HepG2 (cell line): ENCODE results near the gene RPAP3. TPM values are rescaled to one million over a fixed set of nuclear protein-coding genes. Genes with fewer than 3 reads are reported as not detected.

Experiments used
- AHR ChIP-seq: IDR thresholded peaks from 2 replicates; pipeline ENCODE4 v1.6.1; 2018; ENCODE audit warnings: missing genetic modification reagents, missing compliant biosample characterization
- BRCA1 ChIP-seq: sonication (generic); formaldehyde crosslinking; IDR thresholded peaks from 2 replicates; pipeline ENCODE4 v1.4.0; 2020; ENCODE audit warnings: missing genetic modification reagents
- EP300 ChIP-seq, 3 experiments: sonication (generic) in 1 of 3; formaldehyde crosslinking in 1 of 3; IDR thresholded peaks; 2 replicates each; pipeline versions ENCODE4 v1.5.1 to v1.6.1; 2011 to 2020; ENCODE audit warnings: low read depth in 2 of 3, low read length in 2 of 3, borderline replicate concordance in 1 of 3, improper control_type of control experiment in 1 of 3, mild to moderate bottlenecking in 1 of 3, missing genetic modification reagents in 1 of 3, moderate library complexity in 1 of 3
- ETV6 ChIP-seq: sonication (generic); formaldehyde crosslinking; conservative IDR thresholded peaks from 2 replicates; pipeline ENCODE4 v1.4.0; 2020; ENCODE audit warnings: missing genetic modification reagents
- HNRNPUL1 ChIP-seq: fragments of 200-400 bp; formaldehyde crosslinking; IDR thresholded peaks from 2 replicates; pipeline ENCODE4 v1.6.1; 2017; ENCODE audit warnings: low read depth, mild to moderate bottlenecking, low read length, moderate library complexity
- ISX ChIP-seq: sonication (generic); formaldehyde crosslinking; conservative IDR thresholded peaks from 2 replicates; pipeline ENCODE4 v1.5.0; 2020; ENCODE audit warnings: missing genetic modification reagents
- KAT2B ChIP-seq: fragments of 150-350 bp; IDR thresholded peaks from 2 replicates; pipeline ENCODE4 v1.6.1; 2014; ENCODE audit warnings: low read depth, low read length, borderline replicate concordance
- KLF15 ChIP-seq: sonication (generic); formaldehyde crosslinking; IDR thresholded peaks from 2 replicates; pipeline ENCODE4 v1.8.1; 2023; ENCODE audit warnings: borderline replicate concordance, mild to moderate bottlenecking, inconsistent platforms, missing genetic modification reagents, mixed read lengths
- MBNL3 ChIP-seq: fragments of 250-450 bp; sonication (Bioruptor Pico); conservative IDR thresholded peaks from 2 replicates; pipeline ENCODE4 v1.8.0; 2022; ENCODE audit warnings: mild to moderate bottlenecking, inconsistent platforms
- POLR2G ChIP-seq: fragments of 200-400 bp; formaldehyde crosslinking; IDR thresholded peaks from 2 replicates; pipeline ENCODE4 v1.6.1; 2018; ENCODE audit warnings: mild to moderate bottlenecking, low read depth, low read length, moderate library complexity
- SMYD3 ChIP-seq: sonication (generic); formaldehyde crosslinking; IDR thresholded peaks from 2 replicates; pipeline ENCODE4 v1.8.1; 2023; ENCODE audit warnings: mild to moderate bottlenecking, missing genetic modification reagents
- XRCC5 ChIP-seq: fragments of 200-400 bp; formaldehyde crosslinking; optimal IDR thresholded peaks from 2 replicates; pipeline ENCODE3; 2017; ENCODE audit warnings: mild to moderate bottlenecking, low read length
- ZMYM2 ChIP-seq: sonication (generic); formaldehyde crosslinking; IDR thresholded peaks from 2 replicates; pipeline ENCODE4 v1.8.0; 2022; ENCODE audit warnings: mild to moderate bottlenecking, missing genetic modification reagents
- ZNF230 ChIP-seq: sonication (generic); formaldehyde crosslinking; IDR thresholded peaks from 2 replicates; pipeline ENCODE4 v1.4.0; 2020; ENCODE audit warnings: mild to moderate bottlenecking, missing genetic modification reagents
- ZNF264 ChIP-seq: sonication (generic); formaldehyde crosslinking; IDR thresholded peaks from 2 replicates; pipeline ENCODE4 v1.4.0; 2020; ENCODE audit warnings: missing genetic modification reagents
- ZNF329 ChIP-seq: sonication (generic); formaldehyde crosslinking; IDR thresholded peaks from 2 replicates; pipeline ENCODE4 v1.9.0; 2021; ENCODE audit warnings: low read depth, mild to moderate bottlenecking, missing genetic modification reagents
- ZNF335 ChIP-seq: sonication (generic); formaldehyde crosslinking; IDR thresholded peaks from 2 replicates; pipeline ENCODE4 v1.4.0; 2020; ENCODE audit warnings: missing genetic modification reagents
- ZNF446 ChIP-seq: sonication (generic); formaldehyde crosslinking; IDR thresholded peaks from 2 replicates; pipeline ENCODE4 v1.5.0; 2020; ENCODE audit warnings: mild to moderate bottlenecking, missing genetic modification reagents
- polyA plus RNA-seq, 8 experiments: library from polyadenylated mRNA; depleted of rRNA in 3 of 8; stranded (reverse) in 7 of 8; unstranded in 1 of 8; fragments of >200 nt; fragmentation: Illumina TruSeq in 4 of 8; extraction: Trizol in 4 of 8; gene quantifications; 2 replicates each; pipeline versions ENCODE4 v1.2.1 to v1.2.3, GENCODE V29; 2011 to 2016; ENCODE audit warnings: low read depth in 4 of 8, missing spikeins in 1 of 8, mixed read lengths in 1 of 8; ENCODE audit not compliant: insufficient read depth in 1 of 8
- total RNA-seq, 5 experiments: library from RNA; depleted of rRNA; stranded (reverse); fragments of >200 nt; fragmentation: Illumina TruSeq; extraction: Trizol; gene quantifications; 2 replicates each; pipeline ENCODE4 v1.2.3, GENCODE V29; 2016; ENCODE audit warnings: low read depth in 1 of 5
- TF ChIP-seq, protein P1 (sequence below): sonication (generic); formaldehyde crosslinking; conservative IDR thresholded peaks from 2 replicates; pipeline ENCODE4 v1.5.0; 2020; ENCODE audit warnings: missing genetic modification reagents
- TF ChIP-seq, protein P2 (sequence below): sonication (generic); formaldehyde crosslinking; IDR thresholded peaks from 2 replicates; pipeline ENCODE4 v1.4.0; 2020; ENCODE audit warnings: missing genetic modification reagents
- TF ChIP-seq, protein P3 (sequence below): sonication (generic); formaldehyde crosslinking; IDR thresholded peaks from 2 replicates; pipeline ENCODE4 v1.8.0; 2022; ENCODE audit warnings: low read depth, missing genetic modification reagents

RPAP3 gene
- total and polyA plus RNA-seq, 2 of the 13 experiments (the other 11 are each of a cell fraction or from before 2014, with no cell fraction given): 8.8 to 32.8 TPM

DNA sequence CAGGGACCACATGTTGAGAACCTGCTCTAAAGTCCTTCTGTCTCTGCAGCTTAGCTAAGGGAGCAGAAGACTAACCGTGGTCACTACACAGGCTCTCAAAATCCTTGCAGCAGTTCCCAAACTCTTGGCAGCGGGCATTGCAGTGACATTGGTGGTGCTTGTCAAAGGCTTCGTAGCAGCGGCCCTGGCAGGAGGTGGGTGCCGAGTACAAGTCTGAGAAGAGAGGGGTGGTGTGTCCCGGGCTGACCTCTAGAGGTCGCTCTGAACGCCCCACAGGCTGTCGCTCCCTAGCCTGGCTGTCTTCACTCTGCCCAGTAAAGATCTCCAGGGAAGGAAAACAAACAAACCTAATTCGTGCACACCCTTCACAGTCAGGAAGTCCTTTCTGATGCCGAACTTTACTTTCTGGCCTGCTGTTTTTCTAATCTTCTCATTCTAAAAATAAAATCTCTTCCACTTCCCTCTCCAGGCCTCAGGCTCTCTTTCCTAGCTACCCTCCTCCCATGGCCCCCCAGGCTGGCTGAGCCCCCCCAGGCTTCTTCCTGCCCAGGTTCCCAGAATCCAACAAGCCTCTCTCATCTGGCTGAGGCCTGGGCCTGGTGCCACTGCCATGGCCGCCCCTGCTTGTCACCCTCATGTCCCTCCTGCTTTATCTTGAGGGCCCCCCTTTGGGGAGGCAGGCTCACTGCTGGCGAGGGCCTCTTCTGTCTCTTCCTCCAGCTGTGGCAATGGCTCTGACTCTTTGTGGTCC, 11.8 kb upstream of the RPAP3 start (continued):
- TF ChIP-seq, protein P1, sequence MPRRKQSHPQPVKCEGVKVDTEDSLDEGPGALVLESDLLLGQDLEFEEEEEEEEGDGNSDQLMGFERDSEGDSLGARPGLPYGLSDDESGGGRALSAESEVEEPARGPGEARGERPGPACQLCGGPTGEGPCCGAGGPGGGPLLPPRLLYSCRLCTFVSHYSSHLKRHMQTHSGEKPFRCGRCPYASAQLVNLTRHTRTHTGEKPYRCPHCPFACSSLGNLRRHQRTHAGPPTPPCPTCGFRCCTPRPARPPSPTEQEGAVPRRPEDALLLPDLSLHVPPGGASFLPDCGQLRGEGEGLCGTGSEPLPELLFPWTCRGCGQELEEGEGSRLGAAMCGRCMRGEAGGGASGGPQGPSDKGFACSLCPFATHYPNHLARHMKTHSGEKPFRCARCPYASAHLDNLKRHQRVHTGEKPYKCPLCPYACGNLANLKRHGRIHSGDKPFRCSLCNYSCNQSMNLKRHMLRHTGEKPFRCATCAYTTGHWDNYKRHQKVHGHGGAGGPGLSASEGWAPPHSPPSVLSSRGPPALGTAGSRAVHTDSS (CRISPR knock-in tag): no peak
- TF ChIP-seq MBNL3 (no peak), ZNF446 (no peak), POLR2G (no peak), XRCC5 (peak; percentile 66), ZNF335 (CRISPR knock-in tag) (no peak), ZMYM2 (no peak), SMYD3 (CRISPR knock-in tag) (no peak), ISX (no peak), KAT2B (no peak), KLF15 (CRISPR knock-in tag) (no peak), AHR (CRISPR knock-in tag) (no peak), ETV6 (CRISPR knock-in tag) (no peak), ZNF264 (peak; percentile 66; the same call in 1 of the 2 replicates), HNRNPUL1 (no peak), ZNF329 (CRISPR knock-in tag) (no peak), ZNF230 (CRISPR knock-in tag) (no peak), EP300 (IDR thresholded peaks at IDR 0.05; ENCODE audit: low read depth in 2 of 2, low read length in 2 of 2) (no peak), EP300 (CRISPR knock-in tag; IDR thresholded peaks at IDR 0.05; ENCODE audit: borderline replicate concordance) (no peak), BRCA1 (CRISPR knock-in tag) (no peak)
- TF ChIP-seq, protein P2, sequence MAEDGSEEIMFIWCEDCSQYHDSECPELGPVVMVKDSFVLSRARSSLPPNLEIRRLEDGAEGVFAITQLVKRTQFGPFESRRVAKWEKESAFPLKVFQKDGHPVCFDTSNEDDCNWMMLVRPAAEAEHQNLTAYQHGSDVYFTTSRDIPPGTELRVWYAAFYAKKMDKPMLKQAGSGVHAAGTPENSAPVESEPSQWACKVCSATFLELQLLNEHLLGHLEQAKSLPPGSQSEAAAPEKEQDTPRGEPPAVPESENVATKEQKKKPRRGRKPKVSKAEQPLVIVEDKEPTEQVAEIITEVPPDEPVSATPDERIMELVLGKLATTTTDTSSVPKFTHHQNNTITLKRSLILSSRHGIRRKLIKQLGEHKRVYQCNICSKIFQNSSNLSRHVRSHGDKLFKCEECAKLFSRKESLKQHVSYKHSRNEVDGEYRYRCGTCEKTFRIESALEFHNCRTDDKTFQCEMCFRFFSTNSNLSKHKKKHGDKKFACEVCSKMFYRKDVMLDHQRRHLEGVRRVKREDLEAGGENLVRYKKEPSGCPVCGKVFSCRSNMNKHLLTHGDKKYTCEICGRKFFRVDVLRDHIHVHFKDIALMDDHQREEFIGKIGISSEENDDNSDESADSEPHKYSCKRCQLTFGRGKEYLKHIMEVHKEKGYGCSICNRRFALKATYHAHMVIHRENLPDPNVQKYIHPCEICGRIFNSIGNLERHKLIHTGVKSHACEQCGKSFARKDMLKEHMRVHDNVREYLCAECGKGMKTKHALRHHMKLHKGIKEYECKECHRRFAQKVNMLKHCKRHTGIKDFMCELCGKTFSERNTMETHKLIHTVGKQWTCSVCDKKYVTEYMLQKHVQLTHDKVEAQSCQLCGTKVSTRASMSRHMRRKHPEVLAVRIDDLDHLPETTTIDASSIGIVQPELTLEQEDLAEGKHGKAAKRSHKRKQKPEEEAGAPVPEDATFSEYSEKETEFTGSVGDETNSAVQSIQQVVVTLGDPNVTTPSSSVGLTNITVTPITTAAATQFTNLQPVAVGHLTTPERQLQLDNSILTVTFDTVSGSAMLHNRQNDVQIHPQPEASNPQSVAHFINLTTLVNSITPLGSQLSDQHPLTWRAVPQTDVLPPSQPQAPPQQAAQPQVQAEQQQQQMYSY (CRISPR knock-in tag): no peak
- TF ChIP-seq, protein P3, sequence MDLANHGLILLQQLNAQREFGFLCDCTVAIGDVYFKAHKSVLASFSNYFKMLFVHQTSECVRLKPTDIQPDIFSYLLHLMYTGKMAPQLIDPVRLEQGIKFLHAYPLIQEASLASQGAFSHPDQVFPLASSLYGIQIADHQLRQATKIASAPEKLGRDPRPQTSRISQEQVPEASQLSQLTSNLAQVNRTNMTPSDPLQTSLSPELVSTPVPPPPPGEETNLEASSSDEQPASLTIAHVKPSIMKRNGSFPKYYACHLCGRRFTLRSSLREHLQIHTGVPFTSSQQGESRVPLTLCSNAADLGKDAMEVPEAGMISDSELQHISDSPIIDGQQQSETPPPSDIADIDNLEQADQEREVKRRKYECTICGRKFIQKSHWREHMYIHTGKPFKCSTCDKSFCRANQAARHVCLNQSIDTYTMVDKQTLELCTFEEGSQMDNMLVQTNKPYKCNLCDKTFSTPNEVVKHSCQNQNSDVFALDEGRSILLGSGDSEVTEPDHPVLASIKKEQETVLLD (CRISPR knock-in tag): no peak
